Caco-2 (cell line): Measurements from ENCODE around the gene ZPBP2. TPM values are rescaled to one million over a fixed set of nuclear protein-coding genes. Genes with fewer than 3 reads are reported as not detected.

Experiments used
- BruUV-seq: library from RNA; stranded (reverse); fragments of 400-500 nt; replicated peaks from 2 replicates; lab custom pipeline; 2021; lab: Mats Ljungman, UMichigan
- CTCF ChIA-PET: fragments of 300-600 bp; sonication (Branson Sonifier 250); formaldehyde crosslinking; loops from one replicate; lab custom pipeline; 2022; ENCODE audit warnings: antibody characterized with exemption; lab: Charles Lee
- POLR2A ChIA-PET: fragments of 300-600 bp; sonication (Branson Sonifier 250); formaldehyde crosslinking; loops from one replicate; lab custom pipeline; 2022; ENCODE audit warnings: antibody characterized with exemption; lab: Charles Lee
- DNase-seq, 2 experiments: peaks; one replicate each; pipeline versions ENCODE4 v3.0.0 to v3.0.0-alpha.2; 2020 to 2022
- H3K27me3 ChIP-seq: replicated peaks from 2 replicates; pipeline ENCODE4 v1.6.0; 2011; ENCODE audit warnings: low read length; ENCODE audit not compliant: control insufficient read depth, insufficient read depth
- H3K36me3 ChIP-seq: 2 replicates; pipeline ENCODE4 v1.5.1; 2011; ENCODE audit warnings: low read length; ENCODE audit not compliant: control insufficient read depth, insufficient read depth
- H3K4me1 ChIP-seq: fragments of 250-450 bp; sonication (Bioruptor Pico); 2 replicates; pipeline ENCODE4 v1.5.1; 2020; ENCODE audit warnings: mild to moderate bottlenecking
- H3K4me3 ChIP-seq: 2 replicates; pipeline ENCODE4 v1.5.1; 2011; ENCODE audit warnings: low read depth, mild to moderate bottlenecking, control low read depth, low read length
- H3K9me3 ChIP-seq: fragments of 250-450 bp; sonication (Bioruptor Pico); 2 replicates; pipeline ENCODE4 v1.5.1; 2020; ENCODE audit warnings: mild to moderate bottlenecking, moderate library complexity
- H3K27ac Mint-ChIP-seq: one replicate; pipeline ENCODE4 v1.8.0; 2022; ENCODE audit warnings: mixed read lengths; ENCODE audit not compliant: unreplicated experiment
- H3K27me3 Mint-ChIP-seq: one replicate; pipeline ENCODE4 v1.8.0; 2022; ENCODE audit warnings: mixed read lengths; ENCODE audit not compliant: insufficient read depth, unreplicated experiment
- H3K36me3 Mint-ChIP-seq: one replicate; pipeline ENCODE4 v1.8.0; 2022; ENCODE audit warnings: mild to moderate bottlenecking, mixed read lengths; ENCODE audit not compliant: insufficient read depth, unreplicated experiment
- H3K4me1 Mint-ChIP-seq: one replicate; pipeline ENCODE4 v1.8.0; 2022; ENCODE audit warnings: low read depth, mixed read lengths; ENCODE audit not compliant: unreplicated experiment
- H3K4me3 Mint-ChIP-seq: one replicate; pipeline ENCODE4 v1.8.0; 2022; ENCODE audit warnings: mild to moderate bottlenecking, moderate library complexity, mixed read lengths; ENCODE audit not compliant: unreplicated experiment
- H3K9me3 Mint-ChIP-seq: one replicate; pipeline ENCODE4 v1.8.0; 2022; ENCODE audit warnings: mixed read lengths; ENCODE audit not compliant: unreplicated experiment
- CTCF ChIP-seq, 2 experiments: fragments of 200-600 bp in 1 of 2; IDR thresholded peaks; 1 replicate in 1 of 2; 2 replicates in 1 of 2; pipeline versions ENCODE4 v1.5.1 to v1.8.0; 2011 to 2022; ENCODE audit warnings: antibody characterized with exemption in 1 of 2, control low read depth in 1 of 2, inconsistent platforms in 1 of 2, low read depth in 1 of 2, low read length in 1 of 2, mild to moderate bottlenecking in 1 of 2, moderate library complexity in 1 of 2; ENCODE audit not compliant: insufficient read depth in 1 of 2, severe bottlenecking in 1 of 2, unreplicated experiment in 1 of 2
- intact Hi-C: fragments of 100-400 bp; cut with micrococcal nuclease; formaldehyde crosslinking; loops from one replicate; pipeline ENCODE4 v1.10.0; 2022; ENCODE audit not compliant: unreplicated experiment
- total RNA-seq: library from RNA; stranded (reverse); gene quantifications from 2 replicates; pipeline ENCODE4 v1.2.3, GENCODE V29; 2022

The ZPBP2 gene
- total RNA-seq, 1 experiment from 2014 or later, result not detected

GRCh38 chr17:39838057-39838456, 29.9 kb upstream of the ZPBP2 start:
- Mint-ChIP-seq H3K4me1 (no peaks in the 10 kb centered on the region), H3K4me3 (no peak overlapping the region), H3K36me3 (no peaks in the 10 kb centered on the region), H3K27me3 (peaks cover 8% of the 10 kb centered on the region), H3K9me3 (peaks cover 28% of the 10 kb centered on the region), H3K27ac (no peak overlapping the region)
- CTCF ChIA-PET, result no interaction called here
- POLR2A ChIA-PET, result no interaction called here
- Histone ChIP-seq H3K9me3 (peaks cover 9% of the 10 kb centered on the region), H3K4me1 (no peaks in the 10 kb centered on the region), H3K4me3 (no peak overlapping the region), H3K36me3 (no peaks in the 10 kb centered on the region), H3K27me3 (no peaks in the 10 kb centered on the region)
- no TSS peak for BruUV-seq
- no peak for TF ChIP-seq CTCF (IDR thresholded peaks at IDR 0.05; ENCODE audit: insufficient read depth in 1 of 2, low read depth in 1 of 2, low read length in 1 of 2, severe bottlenecking in 1 of 2, unreplicated experiment in 1 of 2)
- intact Hi-C loops, result no loop called here
- no peak for DNase-seq

DNA sequence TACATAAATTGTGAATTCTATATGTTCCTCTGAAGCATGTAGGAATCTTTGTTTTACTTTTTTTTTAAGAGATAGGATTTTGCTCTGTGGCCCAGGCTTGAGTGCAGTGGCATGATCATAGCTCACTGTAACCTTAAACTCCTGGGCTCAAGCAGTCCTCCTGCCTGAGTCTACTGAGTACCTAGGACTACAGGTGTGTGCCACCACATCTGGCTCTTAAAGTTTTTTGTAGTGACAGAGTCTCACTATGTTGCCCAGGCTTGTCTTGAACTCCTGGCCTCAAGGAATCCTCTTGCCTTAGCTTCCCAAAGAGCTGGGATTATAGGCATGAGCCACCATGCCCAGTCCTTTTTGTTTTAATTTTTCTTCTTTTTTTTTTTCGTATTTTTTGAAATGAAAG, 29.2 kb upstream of the ZPBP2 start:
- peaks cover 28% of the 10 kb centered on the region for H3K9me3 Mint-ChIP-seq
- Histone ChIP-seq H3K4me3 (no peak overlapping the region), H3K4me1 (no peaks in the 10 kb centered on the region), H3K9me3 (peaks cover 9% of the 10 kb centered on the region), H3K36me3 (no peaks in the 10 kb centered on the region), H3K27me3 (no peaks in the 10 kb centered on the region)
- no TSS peak for BruUV-seq
- no peak for TF ChIP-seq CTCF (IDR thresholded peaks at IDR 0.05; ENCODE audit: insufficient read depth in 1 of 2, low read depth in 1 of 2, low read length in 1 of 2, severe bottlenecking in 1 of 2, unreplicated experiment in 1 of 2)
- no peak overlapping the region for H3K4me3 Mint-ChIP-seq
- no peak for DNase-seq
- POLR2A ChIA-PET, result no interaction called here
- H3K4me1 Mint-ChIP-seq, result no peaks in the 10 kb centered on the region
- no peaks in the 10 kb centered on the region for H3K36me3 Mint-ChIP-seq
- CTCF ChIA-PET, result no interaction called here
- H3K27me3 Mint-ChIP-seq, result peaks cover 9% of the 10 kb centered on the region
- intact Hi-C loops, result no loop called here
- H3K27ac Mint-ChIP-seq, result no peak overlapping the region

- CTCF ChIA-PET, result no interaction called here
- Mint-ChIP-seq H3K36me3 (no peaks in the 10 kb centered on the region), H3K27me3 (peaks cover 12% of the 10 kb centered on the region), H3K4me3 (no peak overlapping the region), H3K4me1 (no peaks in the 10 kb centered on the region), H3K27ac (no peak overlapping the region), H3K9me3 (peaks cover 20% of the 10 kb centered on the region)
- no peaks in the 10 kb centered on the region for H3K36me3 ChIP-seq
- H3K27me3 ChIP-seq, result no peaks in the 10 kb centered on the region
- H3K9me3 ChIP-seq, result peaks cover 9% of the 10 kb centered on the region
- intact Hi-C loops, result no loop called here
- no peak for TF ChIP-seq CTCF (IDR thresholded peaks at IDR 0.05; ENCODE audit: insufficient read depth in 1 of 2, low read depth in 1 of 2, low read length in 1 of 2, severe bottlenecking in 1 of 2, unreplicated experiment in 1 of 2)
- no TSS peak for BruUV-seq
- no peaks in the 10 kb centered on the region for H3K4me1 ChIP-seq
- H3K4me3 ChIP-seq, result no peak overlapping the region
- POLR2A ChIA-PET, result no interaction called here
- no peak for DNase-seq
Measured at GRCh38 chr17:39841134-39841683, 26.8 kb upstream of the ZPBP2 start.
